ENCODE results near the gene GPHN. TPM values are rescaled to one million over a fixed set of nuclear protein-coding genes. Genes with fewer than 3 reads are reported as not detected.

The GPHN gene
- total and polyA plus RNA-seq, 10 of the 15 experiments (the other 5 are each of a cell fraction or from before 2014, with no cell fraction given): 22.3 to 48.8 (median 33.1) TPM

GRCh38 chr14:67077921-67078320 is 570.0 kb downstream of the GPHN start:
- H3K4me3 ChIP-seq: no peak overlapping the region
- H4K20me1 ChIP-seq (ENCODE audit: control insufficient read depth, insufficient read depth): no peaks in the 10 kb centered on the region
- ChIA-PET POLR2A (no interaction called here), CTCF (no interaction called here), RAD21 (ENCODE audit: unreplicated experiment) (no interaction called here), SMC1A (ENCODE audit: uncharacterized antibody, unreplicated experiment) (interaction anchor here (1.4 to 1.8 kb wide), 2 partner anchors 9 to 199 kb away, joined by 3 to 5 read pairs; no protein-coding TSS in a partner anchor)
- no peaks in the 10 kb centered on the region for H3K4me1 ChIP-seq (ENCODE audit: control insufficient read depth, insufficient read depth, low read length)
- DNase-seq (ENCODE audit: low read depth, low spot score): no peak
- no peak for FAIRE-seq
- peaks cover 1% of the 10 kb centered on the region; the same call in 2 of the 3 replicates for H3K9me3 ChIP-seq (replicated peaks; ENCODE audit: control insufficient read depth, insufficient read depth, low read length)
- no peak overlapping the region for H2AFZ ChIP-seq (ENCODE audit: control insufficient read depth, low read depth, low read length)
- in situ Hi-C loops (cut with MboI): no loop called here
- no peak overlapping the region for H3K9ac ChIP-seq (ENCODE audit: control insufficient read depth, insufficient read depth, low read length)
- no peaks in the 10 kb centered on the region for H3K27me3 ChIP-seq (replicated peaks in 1 of 2; ENCODE audit: control insufficient read depth in 2 of 2, insufficient read depth in 2 of 2, low read length in 1 of 2)
- no peaks in the 10 kb centered on the region for H3K36me3 ChIP-seq (ENCODE audit: control insufficient read depth in 2 of 2, insufficient read depth in 2 of 2, low read length in 1 of 2)
- BruUV-seq (replicated peaks): no TSS peak
- no peaks in the 10 kb centered on the region for H3K79me2 ChIP-seq (ENCODE audit: control insufficient read depth, insufficient read depth, low read length)
- no peak for ATAC-seq
- WGBS (ENCODE audit: insufficient coverage, insufficient replicate concordance, low lambda C conversion rate, missing lambda C conversion rate): 98% methylated on average over 3 of the region's 3 CpGs
- no peak overlapping the region for H3K4me2 ChIP-seq (ENCODE audit: control insufficient read depth, insufficient read depth)
- no peak overlapping the region for H3K27ac ChIP-seq (ENCODE audit: control insufficient read depth, insufficient read depth)
- intact Hi-C loops (cut with micrococcal nuclease; ENCODE audit: unreplicated experiment): no loop called here
- no peak for TF ChIP-seq ZBTB11 (CRISPR knock-in tag; IDR thresholded peaks at IDR 0.05)
- TF ChIP-seq WRNIP1 (IDR thresholded peaks at IDR 0.05; ENCODE audit: borderline replicate concordance, low read depth, low read length): no peak
- no peak for TF ChIP-seq PRDM15 (CRISPR knock-in tag; IDR thresholded peaks at IDR 0.05)
- TF ChIP-seq CEBPB (IDR thresholded peaks at IDR 0.05; ENCODE audit: borderline replicate concordance in 1 of 2, low read depth in 2 of 2, low read length in 2 of 2): no peak
- no peak for TF ChIP-seq PML (IDR thresholded peaks at IDR 0.05; ENCODE audit: low read length)
- TF ChIP-seq STAT3 (IDR thresholded peaks at IDR 0.05; ENCODE audit: low read depth, low read length): no peak
- TF ChIP-seq MAX (IDR thresholded peaks at IDR 0.05; ENCODE audit: low read depth, low read length): no peak
- TF ChIP-seq ZBTB4 (CRISPR knock-in tag; IDR thresholded peaks at IDR 0.05): no peak
- no peak for TF ChIP-seq POLR2AphosphoS2 (IDR thresholded peaks at IDR 0.05; ENCODE audit: low read depth, low read length)
- no peak for TF ChIP-seq SIX5 (IDR thresholded peaks at IDR 0.05; ENCODE audit: low read depth, low read length, severe bottlenecking)
- TF ChIP-seq NRF1 (conservative IDR thresholded peaks at IDR 0.05; ENCODE audit: low read depth, low read length): no peak
- no peak for TF ChIP-seq TARDBP (IDR thresholded peaks at IDR 0.05; ENCODE audit: borderline replicate concordance)
- no peak for TF ChIP-seq ZNF217 (IDR thresholded peaks at IDR 0.05)
- no peak for TF ChIP-seq SRF (IDR thresholded peaks at IDR 0.05; ENCODE audit: low read depth in 2 of 2, low read length in 2 of 2)
